Stimulated activated CD4-positive, alpha-beta T cell treated with anti-CD3 and anti-CD28 coated beads, Interleukin-12 subunit alpha, Interleukin-12 subunit beta, amount 100 ng/mL, for 48 hours (primary cell): ENCODE data around the gene TFEB.
A peak's percentile ranks its signal among the peaks of the same experiment; 100 is the strongest.

ENCODE experiments used
- DNase-seq, 3 donors: peaks; one replicate each; pipeline ENCODE4 v3.0.0-alpha.2; 2020; ENCODE audit warnings: low read depth in 2 of 3, low spot score in 1 of 3

The TFEB gene

DNA sequence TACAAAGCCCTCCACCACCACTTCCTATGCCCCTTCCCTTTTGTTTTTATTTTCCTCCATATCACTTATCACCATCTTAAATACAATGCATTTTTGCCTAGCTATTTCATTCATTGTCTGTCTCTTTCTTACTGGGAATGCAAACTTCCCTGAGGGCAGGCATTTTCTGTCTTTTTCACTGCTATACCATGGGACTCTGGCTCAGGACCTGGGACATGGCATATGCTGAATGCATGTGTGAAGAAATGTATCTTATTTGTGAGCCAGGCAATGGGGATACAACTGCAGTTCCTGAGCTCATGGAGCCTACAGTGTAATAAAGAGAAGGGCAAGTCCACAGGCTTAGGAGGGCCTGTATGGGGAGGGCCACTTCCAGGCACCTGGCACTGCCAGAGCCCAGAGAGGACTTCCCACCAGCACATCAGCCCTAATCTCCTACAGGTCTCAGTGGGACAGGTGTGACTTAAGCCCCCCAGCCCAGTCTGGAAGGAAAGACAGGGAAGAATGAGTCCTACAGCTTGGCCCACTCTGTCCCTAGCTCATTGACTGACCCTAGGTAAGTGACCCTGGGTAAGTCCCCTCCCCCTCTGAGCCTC lies 43.2 kb downstream of the TFEB start:
- DNase-seq: no peak

DNA sequence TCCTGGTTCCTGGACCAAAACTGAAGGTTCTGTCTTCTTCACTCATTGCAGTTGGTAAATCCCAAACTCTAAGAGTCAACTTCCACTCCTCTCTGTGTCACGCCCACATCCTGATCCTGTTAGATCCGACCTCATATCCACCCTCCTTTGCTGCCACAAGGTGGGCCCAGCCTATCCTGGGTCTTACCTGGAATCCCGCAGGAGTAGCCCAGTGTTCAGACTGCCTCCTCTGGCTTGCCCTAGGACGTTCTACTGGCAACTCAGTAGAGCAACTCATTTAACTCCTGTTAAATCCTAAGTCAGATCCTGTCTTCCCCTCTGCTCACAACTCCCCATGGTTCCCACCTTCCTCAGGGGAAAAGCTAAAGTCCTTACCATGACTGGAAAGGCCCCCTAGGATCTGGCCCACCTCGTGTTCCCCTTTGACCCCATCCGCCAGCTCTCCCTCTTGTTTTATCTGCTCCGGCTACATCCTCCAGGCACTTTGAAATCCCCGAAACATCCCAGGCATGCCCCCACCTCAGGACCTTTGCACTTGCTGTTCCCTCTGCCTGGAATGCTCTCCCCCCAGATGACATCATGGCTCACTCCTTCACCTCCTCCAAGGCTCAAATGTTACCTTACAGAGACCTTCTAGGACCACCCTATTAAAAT lies 43.9 kb downstream of the TFEB start:
- no peak for DNase-seq

DNA sequence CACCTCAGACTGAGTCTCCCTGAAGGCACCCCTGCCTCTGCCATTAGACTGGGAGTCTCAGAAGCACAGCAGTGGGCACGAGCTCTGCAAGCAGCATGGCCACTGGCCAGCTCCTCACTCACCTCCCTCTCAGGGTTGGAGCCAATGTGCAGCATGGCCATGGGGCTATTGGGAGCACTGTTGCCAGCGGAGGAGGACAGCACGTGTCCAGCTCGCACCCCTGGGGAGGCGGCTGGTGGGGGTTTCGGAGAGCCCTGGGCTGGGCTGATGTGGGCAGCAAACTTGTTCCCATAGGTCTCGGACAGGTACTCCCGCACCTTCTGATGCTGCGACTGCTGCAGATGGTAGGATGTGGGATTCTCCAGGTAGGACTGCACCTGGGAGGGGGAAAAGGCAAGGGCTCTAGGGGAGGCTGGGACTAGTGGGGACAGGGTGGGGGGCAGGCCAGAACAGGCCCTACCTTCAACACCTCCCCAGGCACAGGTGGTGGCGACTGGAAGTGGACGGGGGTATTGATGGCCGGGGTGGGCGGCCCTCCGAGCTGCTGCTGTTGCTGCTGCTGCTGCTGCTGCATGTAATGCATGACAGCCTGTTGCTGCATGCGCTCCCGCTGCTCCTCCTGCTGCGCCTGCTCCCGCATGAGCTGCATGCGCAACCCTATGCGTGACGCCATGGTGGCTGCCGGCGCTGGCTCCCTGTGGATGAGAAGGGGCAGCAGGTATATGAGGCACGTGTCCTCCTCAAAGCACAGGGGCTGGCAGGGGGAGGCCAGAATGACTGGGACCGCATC lies 44.7 kb downstream of the TFEB start:
- no peak for DNase-seq

DNA sequence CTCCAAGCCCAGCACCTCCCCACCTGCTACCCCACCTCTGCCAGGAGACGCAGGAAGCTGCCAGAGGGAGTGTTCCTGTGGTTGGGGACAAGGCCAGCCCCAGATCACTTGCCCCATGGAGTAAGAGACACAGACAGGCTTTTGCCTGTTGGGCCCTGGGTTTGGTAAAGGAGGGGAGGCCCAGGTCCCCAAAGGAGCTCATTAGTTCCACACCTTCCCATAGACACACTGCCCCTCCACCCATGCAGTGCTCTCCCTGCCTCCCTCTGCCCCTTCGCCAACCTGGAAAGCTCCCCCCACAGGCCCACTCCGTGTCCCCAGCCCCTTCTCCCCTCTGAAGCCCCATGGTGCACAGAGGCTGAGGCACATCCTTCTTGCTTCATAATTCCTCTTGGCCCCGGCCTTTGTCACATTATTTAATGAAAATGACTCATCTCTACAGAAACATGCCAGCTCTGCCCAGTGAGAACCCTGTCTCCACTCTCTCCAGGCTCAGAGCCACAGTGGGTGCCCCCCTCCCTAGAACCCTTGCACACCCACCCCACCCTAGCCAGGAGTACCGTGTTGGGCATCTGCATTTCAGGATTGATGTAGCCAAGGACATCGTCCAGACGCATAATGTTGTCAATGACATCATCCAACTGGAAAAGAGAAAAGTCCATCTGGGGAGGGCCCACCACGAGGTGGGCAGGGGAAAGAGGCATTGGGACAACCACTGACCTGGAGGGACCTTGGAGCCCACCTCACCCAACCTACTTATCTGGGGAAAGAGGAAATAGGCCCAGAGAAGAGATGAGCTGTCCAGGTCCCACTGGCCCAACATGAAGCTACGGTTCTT lies 46.0 kb downstream of the TFEB start:
- no peak for DNase-seq

DNA sequence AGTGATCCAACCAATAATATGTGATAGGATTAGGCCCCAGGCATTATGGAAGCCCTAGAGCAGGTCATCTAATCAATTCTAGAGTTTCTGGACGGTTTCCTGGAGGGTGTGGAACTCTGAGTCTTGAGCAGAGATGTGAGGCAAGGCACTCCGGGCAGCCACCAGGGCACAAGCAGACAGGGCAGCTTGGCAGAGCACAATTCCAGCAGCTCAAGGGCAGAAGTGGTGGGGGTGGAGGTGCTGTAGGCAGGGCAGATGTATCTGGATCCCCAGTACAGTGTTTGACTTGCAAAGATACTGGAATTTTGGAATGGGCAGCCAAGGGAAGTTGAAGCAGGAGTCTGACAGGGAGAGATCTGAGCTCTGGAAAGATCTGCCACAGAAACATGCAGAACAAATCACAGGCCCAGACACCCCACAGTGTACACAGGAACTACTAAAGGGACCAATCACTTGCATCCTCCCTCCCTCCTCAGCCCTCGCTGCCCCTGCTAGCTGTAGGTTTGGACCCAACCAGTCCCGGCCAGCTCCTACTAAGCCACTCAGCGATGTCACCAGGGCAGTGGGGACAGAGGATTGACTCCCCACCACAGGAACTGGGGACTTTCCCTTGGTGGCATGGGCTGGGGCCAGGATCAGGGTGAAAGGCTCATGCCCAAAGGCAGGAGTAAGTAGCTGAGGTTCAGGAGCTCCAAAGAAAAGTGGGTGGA lies 47.0 kb downstream of the TFEB start:
- no peak for DNase-seq

DNA sequence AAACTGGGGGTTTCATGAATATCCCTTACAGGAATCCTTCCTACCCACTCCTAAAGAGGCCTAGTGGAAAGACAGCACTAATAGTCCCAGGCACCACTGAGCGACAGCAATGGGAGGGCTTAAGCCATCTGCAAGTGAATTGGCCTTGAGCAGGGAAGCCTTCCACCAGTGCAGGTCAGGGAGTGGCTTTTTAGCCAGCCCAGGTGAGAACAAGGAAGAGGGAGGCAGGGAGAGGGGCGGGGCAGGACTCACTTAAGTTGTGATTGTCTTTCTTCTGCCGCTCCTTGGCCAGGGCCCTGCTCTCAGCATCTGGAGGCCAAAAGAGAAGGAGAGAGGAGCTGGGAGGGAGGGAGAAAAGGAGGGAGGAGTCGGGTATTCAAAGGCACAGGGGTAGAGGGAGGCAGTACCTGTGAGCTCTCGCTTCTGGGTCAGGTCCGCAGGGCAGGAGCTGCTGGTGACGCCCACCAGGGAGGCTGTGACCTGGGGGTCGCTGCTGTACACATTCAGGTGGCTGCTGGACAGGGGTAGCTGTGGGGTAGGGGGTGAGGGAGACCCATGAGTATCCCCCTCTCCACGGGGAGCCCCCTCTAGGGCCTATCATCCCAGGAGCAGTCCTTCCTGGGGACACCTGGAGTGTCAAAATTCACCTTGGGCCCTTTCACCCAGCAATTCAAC lies 47.8 kb downstream of the TFEB start:
- no peak for DNase-seq

DNA sequence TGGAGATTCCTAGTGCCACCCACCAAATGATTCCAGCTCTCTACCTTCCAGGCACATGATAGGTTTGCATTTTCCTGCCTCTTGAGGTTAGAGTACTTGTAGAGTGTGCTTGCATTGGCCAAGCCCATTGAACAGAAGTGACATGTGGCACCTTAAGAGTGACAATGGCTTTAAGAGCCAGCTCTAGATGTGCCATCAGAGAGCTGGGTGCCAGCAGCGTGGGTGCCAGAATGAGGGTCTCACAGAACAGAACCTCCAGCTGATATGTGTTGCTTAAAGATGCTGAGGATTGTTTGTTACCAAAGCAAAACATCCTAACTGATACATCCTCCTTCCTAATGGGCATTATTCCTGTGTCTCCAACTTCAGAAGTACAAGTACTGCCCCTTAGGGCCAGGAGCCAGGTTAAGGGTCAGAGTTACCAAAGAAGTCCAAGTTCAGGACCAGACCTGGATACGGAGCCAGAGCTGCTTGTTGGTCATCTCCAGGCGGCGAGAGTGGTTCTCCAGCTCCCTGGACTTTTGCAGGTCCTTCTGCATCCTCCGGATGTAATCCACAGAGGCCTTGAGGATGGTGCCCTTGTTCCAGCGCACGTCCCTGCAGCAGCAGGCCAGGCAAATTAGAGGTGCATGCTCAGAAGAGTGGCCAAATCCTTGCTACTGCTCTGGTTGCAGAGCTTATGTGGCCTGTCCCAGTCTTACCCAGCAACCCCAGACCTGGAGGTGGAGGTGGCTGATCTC lies 49.6 kb downstream of the TFEB start:
- no peak for DNase-seq

DNA sequence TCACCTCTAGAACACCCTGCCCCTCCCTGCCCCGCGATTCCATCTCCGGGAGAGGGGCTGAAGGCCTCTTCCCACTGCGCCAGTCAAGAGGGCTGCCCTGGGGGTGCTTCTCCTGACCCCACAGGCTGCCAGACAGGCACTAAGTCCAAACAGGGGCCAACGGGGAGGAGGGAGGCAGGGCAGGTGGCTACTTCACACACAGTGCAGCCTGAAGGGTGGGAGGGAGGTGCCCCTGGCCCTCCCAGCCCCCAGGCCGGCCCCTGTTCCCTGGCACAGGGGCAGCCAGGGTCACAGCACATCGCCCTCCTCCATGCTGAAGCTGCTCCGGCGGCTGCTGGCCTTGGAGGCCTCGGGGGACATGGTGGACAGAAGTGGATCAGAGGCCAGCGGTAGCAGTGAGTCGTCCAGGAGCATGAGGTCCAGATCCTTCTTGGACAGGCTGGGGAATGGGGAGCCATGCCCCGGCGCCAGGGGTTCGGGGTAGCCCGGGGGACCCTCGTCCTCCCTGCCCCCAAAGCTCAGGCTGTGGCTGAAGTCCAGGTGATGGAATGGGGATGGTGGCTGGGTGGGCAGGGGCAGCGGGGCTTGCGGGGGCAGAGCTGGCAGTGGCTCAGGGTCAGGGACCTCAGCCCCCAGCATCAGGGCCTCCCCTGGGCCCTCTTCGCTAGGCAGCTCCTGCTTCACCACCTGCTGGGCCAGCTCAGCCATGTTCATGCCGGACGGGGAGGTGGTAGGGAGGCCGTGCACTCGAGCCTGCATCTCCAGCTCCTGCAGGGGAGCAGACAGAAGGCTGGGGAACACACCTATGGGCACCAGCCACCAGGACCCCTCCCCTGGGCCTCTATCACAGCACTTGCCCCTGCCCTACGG lies 50.9 kb downstream of the TFEB start:
- no peak for DNase-seq

DNA sequence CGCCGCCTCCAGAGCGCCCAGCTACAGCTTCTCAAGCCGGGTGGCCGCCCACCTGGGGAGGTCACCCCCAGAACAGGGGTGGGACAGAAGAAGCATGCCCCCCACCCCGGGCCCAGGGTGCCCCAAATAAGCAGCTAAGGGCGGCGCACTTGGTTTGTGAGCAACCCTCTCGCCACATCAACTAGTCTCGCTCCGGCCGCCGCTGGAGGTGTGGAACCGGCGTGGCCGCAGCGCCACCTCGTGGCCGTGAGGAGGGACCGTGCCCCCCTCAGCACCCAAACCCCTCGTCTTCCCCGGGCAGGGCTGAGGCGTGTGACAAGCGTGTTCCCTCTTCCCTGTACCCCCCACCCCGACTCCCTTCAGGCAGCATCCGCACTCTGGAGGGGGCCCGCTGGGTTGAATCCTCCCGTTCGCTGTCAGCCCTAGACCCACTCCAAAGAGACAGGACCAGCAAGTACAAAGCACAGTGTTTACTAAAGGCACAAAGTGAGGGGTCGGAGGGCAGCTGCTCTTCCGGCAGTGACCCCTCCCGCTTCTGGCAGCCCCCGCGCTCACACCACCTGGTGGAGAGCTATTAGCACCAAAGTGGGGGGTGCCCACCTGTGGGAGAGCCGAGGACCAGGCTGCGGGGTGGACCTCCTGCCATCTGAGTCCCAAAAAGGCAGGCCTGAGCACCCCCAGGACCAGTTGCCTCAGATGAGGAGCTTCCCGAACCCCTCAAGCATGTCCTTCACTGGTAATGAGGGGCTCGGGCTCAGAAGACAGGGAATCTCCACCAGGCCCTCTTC lies 51.7 kb downstream of the TFEB start:
- DNase-seq: peak; percentile 63 to 79 (median 64)

DNA sequence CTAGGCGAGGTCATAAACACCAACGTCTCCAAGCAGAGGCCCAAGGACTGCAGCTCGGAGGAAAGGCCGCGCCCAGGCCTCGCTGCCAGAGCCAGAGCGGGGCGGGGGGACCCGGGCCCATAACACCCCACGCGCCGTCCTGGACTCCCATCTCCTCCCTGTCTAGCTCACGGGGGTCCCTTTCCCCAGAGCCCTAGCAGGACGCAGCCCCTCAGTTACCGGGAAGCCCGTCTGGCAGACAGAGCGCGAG lies 52.2 kb downstream of the TFEB start:
- DNase-seq: peak in 1 of 3 donors; percentile 5

DNA sequence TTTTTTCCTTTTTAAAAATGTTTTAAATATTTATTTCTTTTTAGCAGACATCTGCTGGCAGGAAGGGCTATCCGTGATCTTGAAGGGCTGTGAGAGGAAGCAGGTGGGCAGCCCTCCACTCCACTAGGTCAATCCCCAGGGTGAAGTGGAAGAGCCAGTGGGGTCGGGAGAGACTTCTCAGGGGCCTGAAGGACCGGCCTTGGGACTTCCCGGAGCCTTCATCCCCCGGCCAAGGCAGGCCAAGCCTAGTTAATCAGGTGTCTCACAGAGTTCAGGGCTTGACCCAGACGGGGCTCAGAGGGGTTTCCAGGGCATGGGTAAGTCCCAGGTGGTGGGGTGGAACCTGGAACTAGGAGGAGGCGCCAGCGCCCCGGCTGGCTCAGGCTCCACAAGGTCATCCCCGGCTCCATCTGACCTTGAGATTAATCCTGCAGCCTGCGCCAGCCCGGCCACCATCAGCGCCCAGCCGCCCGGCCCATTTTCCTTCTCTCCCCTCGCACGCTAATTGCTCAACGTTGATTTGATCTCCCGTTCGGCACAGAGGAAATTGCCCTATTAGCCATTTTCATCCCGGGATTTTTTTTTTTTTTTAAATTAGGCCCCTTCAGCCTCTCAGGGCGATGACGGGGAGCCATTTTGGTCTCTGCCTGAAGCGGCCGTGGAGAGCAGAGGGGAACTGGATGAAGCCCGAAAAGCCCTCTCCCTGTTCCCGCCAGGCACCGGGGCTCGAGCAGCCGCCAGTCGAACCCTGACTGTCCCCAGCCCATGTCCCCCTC lies 52.7 kb downstream of the TFEB start:
- peak in 1 of 3 donors; percentile 1 for DNase-seq

DNA sequence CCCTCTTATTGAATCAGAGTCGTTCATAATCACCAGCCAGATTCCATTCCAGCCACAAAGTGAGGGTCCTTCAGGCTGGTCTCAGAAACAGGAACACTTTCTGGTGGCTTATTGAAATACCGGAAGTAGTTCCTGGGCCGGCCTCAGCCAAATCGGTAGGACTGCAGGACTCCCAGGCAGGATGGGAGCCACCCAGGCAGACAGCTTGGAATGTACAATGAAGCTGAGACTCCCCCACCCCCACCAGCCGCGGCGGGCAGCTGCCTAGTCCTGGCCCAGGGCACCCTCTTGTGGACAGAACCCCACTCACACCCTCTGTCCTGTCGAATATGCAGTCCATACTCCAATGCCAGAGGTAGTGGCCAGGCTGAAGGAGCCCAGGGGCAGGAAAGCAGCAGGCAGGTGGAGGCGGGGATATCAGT lies 53.3 kb downstream of the TFEB start:
- DNase-seq: peak; percentile 55 to 70 (median 69)

DNA sequence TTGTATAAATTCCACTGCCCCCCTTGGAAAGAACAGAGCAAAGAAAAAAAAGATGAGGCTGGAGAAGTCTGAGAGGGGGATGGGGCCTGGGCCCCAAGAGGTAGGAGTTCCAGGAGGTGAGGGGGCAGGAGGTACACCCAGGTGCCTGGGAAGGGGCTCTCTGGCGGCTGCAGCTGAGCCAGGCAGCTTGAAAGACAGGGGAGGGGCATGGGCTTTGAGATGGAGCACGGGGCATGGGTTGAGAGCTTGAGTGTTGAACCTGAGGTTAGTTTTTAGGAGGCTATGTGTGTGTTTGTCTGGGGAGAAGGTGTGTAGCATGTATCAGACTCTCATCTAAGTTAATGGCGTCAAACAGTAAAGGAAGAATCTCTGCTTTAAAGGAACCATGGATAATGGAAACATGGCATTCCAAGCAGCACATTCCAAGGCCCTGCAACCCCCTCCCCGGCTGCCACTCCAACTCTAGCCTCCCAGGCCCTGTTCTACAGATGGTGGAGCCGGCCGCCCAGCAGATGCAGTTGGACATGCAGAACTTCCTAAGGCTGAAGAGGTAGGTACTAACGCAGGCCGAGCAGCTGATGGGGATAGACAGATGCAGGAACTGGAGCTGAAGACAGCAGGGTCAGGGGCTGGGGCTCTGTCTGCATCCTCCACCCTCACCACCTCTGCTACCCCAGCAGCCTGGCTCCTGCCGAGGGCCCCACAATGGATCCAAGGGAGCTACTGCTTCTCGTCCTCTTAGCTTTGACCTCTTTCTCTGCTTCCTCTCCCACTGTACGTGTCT lies 55.0 kb downstream of the TFEB start:
- DNase-seq: no peak

DNA sequence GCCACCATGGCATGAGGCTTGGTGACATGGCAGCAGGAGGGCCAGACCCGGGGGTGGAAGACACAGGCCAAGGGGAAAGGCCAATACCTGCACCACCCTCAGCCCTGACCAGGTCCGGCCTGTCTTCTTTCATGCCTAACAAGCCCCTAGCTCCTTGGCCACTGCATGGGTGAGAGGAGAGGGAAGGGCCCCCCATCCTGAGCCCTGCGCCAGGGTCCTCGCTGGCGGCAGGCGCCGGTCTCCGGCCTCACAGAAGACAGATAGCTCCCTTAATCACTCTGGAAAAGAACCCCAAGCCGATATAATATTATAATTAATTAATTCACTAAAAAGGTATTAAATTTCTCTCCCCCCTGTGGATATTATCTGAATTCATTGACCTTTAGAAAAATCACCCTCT lies 55.7 kb downstream of the TFEB start:
- no peak for DNase-seq

DNA sequence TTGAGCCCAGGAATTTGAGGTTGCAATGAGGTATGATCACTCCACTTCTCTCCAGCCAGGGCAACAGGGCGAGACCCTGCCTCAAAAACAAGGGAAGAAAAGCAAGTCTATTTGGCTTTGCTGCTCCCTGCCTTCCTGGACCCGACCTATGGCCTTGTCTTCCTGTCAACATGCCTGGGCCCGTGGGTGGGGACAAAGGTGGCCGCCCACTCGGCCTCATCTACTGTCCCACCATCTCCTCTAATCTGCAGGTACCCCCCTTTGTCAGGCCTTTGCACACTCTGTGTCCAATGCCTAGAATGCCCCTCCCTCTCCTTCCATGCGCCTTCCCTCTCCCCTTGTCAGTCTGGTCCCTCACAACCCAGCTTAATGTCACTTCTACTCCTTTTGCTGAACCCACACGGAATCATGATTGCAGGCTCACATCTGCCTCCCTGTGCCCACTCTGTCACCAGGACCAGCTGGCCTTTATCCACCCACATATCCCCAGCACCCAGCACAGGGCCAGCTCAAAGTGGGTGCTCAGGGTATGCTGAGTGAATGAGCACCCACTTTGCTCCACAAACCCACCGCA lies 56.8 kb downstream of the TFEB start:
- DNase-seq: no peak
